ENCODE measurements around the gene PIAS4. TPM values are rescaled to one million over a fixed set of nuclear protein-coding genes. Genes with fewer than 3 reads are reported as not detected.

Gene PIAS4
- total and polyA plus RNA-seq, 2 of the 13 experiments (the other 11 are each of a cell fraction or from before 2014, with no cell fraction given), result 9.0 to 20.1 TPM

DNA sequence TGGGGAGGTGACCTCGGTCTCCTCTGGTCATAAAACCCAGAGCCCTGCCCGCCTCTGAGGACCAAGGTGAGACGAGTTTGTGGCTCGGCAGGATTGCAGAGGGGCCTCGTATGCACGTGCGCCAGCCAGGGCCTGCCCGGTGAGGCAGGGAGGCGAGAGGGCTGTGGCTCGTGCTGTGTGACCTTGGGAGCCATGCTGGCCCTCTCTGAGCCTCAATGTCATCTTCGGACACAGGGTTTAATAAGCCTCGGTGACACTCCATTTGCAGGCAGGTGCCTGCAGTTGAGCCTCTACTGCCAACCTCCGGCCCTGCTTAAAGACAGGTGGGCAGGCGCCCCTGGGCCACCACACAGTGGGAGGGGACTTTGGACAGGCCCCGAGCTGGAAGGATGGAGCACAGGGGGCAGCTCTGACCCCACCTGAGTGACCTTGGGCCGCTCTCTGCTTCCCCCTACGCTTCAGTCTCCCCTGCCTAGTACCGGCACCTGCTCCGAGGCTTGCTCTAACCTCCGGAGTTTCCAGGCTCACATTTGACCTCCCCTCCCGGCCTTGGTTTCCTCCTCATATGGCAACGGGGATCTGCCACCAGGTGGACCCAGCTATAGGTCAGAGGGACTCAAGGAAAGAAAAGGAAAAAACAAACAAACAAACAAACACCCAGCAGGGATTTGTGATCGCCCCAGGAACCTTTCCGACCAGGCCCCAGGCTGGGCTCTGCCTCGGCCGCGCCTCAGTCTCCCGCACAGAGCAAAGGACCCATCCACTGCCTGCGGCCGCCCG, 56.0 kb downstream of the PIAS4 start (continued):
- TF ChIP-seq ZNF605 (CRISPR knock-in tag; IDR thresholded peaks at IDR 0.05), result peak; percentile 31; the same call in 1 of the 2 replicates
- TF ChIP-seq JARID2 (CRISPR knock-in tag; IDR thresholded peaks at IDR 0.05; ENCODE audit: insufficient replicate concordance), result no peak
- 0 out of 2 replicates have a peak, but pooled peaks have one; percentile 1 for TF ChIP-seq ZNF761 (CRISPR knock-in tag; conservative IDR thresholded peaks at IDR 0.05)
- peak; percentile 75; the same call in 1 of the 2 replicates for TF ChIP-seq ZBTB7B (CRISPR knock-in tag; IDR thresholded peaks at IDR 0.05)
- TF ChIP-seq, protein P1, sequence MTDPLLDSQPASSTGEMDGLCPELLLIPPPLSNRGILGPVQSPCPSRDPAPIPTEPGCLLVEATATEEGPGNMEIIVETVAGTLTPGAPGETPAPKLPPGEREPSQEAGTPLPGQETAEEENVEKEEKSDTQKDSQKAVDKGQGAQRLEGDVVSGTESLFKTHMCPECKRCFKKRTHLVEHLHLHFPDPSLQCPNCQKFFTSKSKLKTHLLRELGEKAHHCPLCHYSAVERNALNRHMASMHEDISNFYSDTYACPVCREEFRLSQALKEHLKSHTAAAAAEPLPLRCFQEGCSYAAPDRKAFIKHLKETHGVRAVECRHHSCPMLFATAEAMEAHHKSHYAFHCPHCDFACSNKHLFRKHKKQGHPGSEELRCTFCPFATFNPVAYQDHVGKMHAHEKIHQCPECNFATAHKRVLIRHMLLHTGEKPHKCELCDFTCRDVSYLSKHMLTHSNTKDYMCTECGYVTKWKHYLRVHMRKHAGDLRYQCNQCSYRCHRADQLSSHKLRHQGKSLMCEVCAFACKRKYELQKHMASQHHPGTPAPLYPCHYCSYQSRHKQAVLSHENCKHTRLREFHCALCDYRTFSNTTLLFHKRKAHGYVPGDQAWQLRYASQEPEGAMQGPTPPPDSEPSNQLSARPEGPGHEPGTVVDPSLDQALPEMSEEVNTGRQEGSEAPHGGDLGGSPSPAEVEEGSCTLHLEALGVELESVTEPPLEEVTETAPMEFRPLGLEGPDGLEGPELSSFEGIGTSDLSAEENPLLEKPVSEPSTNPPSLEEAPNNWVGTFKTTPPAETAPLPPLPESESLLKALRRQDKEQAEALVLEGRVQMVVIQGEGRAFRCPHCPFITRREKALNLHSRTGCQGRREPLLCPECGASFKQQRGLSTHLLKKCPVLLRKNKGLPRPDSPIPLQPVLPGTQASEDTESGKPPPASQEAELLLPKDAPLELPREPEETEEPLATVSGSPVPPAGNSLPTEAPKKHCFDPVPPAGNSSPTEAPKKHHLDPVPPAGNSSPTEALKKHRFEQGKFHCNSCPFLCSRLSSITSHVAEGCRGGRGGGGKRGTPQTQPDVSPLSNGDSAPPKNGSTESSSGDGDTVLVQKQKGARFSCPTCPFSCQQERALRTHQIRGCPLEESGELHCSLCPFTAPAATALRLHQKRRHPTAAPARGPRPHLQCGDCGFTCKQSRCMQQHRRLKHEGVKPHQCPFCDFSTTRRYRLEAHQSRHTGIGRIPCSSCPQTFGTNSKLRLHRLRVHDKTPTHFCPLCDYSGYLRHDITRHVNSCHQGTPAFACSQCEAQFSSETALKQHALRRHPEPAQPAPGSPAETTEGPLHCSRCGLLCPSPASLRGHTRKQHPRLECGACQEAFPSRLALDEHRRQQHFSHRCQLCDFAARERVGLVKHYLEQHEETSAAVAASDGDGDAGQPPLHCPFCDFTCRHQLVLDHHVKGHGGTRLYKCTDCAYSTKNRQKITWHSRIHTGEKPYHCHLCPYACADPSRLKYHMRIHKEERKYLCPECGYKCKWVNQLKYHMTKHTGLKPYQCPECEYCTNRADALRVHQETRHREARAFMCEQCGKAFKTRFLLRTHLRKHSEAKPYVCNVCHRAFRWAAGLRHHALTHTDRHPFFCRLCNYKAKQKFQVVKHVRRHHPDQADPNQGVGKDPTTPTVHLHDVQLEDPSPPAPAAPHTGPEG (CRISPR knock-in tag; IDR thresholded peaks at IDR 0.05), result no peak; the same call in 1 of the 2 replicates
- 0 out of 2 replicates have a peak, but pooled peaks have one; percentile 17 for TF ChIP-seq KLF6 (CRISPR knock-in tag; IDR thresholded peaks at IDR 0.05)
- TF ChIP-seq ZNF790 (CRISPR knock-in tag; IDR thresholded peaks at IDR 0.05; ENCODE audit: borderline replicate concordance), result 0 out of 2 replicates have a peak, but pooled peaks have one; percentile 11
- 0 out of 2 replicates have a peak, but pooled peaks have one; percentile 6 for TF ChIP-seq SAFB2 (CRISPR knock-in tag; IDR thresholded peaks at IDR 0.05; ENCODE audit: borderline replicate concordance, low read depth)
- TF ChIP-seq KDM5A (IDR thresholded peaks at IDR 0.05; ENCODE audit: borderline replicate concordance, low read length), result 0 out of 2 replicates have a peak, but pooled peaks have one; percentile 8
- no peak for TF ChIP-seq ZNF839 (CRISPR knock-in tag; IDR thresholded peaks at IDR 0.05; ENCODE audit: borderline replicate concordance)
- TF ChIP-seq ZSCAN25 (CRISPR knock-in tag; IDR thresholded peaks at IDR 0.05), result peak; percentile 23; the same call in 1 of the 2 replicates
- TF ChIP-seq SALL2 (CRISPR knock-in tag; IDR thresholded peaks at IDR 0.05), result no peak
- TF ChIP-seq TOPORS (CRISPR knock-in tag; IDR thresholded peaks at IDR 0.05), result 0 out of 2 replicates have a peak, but pooled peaks have one; percentile 51
- peak; percentile 58; the same call in 1 of the 2 replicates for TF ChIP-seq RCOR2 (CRISPR knock-in tag; IDR thresholded peaks at IDR 0.05)
- TF ChIP-seq HMGXB4 (CRISPR knock-in tag; IDR thresholded peaks at IDR 0.05; ENCODE audit: borderline replicate concordance in 1 of 2, low read depth in 1 of 2), result 0 out of 4 replicates have a peak, but pooled peaks of 1 of the 2 experiments have one; percentile 33
- peak; percentile 13; the same call in 1 of the 2 replicates for TF ChIP-seq TFAP4 (IDR thresholded peaks at IDR 0.05; ENCODE audit: borderline replicate concordance, low read depth)
- 0 out of 2 replicates have a peak, but pooled peaks have one; percentile 19 for TF ChIP-seq ZNF326 (CRISPR knock-in tag; IDR thresholded peaks at IDR 0.05; ENCODE audit: borderline replicate concordance)
- TF ChIP-seq BHLHE40 (IDR thresholded peaks at IDR 0.05; ENCODE audit: low read length), result peak; percentile 56; the same call in 1 of the 2 replicates

Data from HepG2 (cell line).